Tongue (tissue), 2 donors: ENCODE results near the gene SPATA3. TPM values are rescaled to one million over a fixed set of nuclear protein-coding genes. Genes with fewer than 3 reads are reported as not detected.
"Not testable (repeated sequence)": the region's sequence is repeated elsewhere in the genome, so short reads cannot be mapped to it uniquely, and the experiment has no call there.

Source experiments
- DNase-seq: peaks from one replicate; pipeline ENCODE4 v3.0.0-alpha.2; 2015
- total RNA-seq: library from RNA; depleted of rRNA; stranded (reverse); fragments of >200 nt; gene quantifications from one replicate; pipeline ENCODE4 v1.2.3, GENCODE V29; 2014

SPATA3 gene
- total RNA-seq = not detected

DNA sequence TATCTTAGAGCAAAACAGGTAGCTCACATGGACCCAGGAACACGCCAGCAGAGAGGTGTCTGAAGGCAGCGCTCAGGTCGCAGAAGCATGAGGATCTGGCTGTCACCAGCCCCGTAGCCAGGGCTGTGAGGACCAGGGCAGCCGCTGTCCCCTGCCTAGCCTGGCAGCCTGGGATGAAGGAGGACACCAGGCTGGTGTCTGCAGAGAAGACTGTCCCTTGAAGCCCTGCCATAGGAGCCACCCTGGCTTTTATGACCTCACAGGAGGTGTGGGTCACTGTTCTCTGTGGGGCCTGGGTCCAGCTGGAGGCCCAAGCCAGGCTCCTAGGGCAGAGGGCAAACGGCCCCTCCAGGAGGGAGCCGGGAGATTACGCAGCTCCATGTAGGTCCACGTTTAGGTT, at the start of gene SPATA3:
Gene SPATA3 (plus strand): TSS at position 301 of the 400 bp plus-strand sequence. CDS start 113 bp downstream, outside the sequence.
- DNase-seq = no peak

DNA sequence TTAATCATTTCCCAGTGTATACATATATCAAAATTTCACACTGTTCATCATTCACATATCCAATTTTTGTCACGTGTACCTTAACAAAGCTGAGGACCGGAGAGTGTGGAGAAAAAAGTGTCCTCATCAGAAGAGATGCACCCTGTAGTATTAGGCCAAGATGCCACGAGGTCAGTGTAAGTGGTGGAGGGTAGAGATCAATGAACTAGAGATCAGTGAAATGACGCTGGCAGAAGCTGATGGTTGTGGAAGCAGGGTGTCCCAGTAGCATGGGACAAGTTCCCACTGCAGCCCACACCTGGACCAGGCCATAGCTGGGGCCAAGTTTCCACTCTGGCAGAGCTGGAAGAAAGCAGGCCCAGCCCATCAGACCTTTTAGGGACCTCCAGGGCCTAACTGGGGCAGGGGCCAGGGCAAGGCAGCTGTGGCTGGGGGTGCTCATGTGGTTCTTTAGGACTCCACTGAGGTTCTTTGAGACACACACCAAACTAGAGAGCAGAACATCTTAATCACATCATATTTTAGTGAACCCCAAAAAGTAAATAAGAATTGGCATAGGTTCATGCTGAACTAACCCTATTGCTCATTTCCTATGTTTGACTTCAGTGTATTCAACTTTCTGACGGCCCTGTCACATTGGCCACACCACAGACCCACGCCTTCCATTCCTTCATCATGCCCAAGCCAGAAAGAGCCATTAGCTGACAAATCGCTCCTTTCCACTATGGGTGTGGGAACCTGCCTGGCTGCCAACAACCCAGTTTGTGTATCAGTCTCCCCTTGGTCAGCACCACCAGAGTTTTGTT, 49.3 kb upstream of the SPATA3 start:
- no peak for DNase-seq

DNA sequence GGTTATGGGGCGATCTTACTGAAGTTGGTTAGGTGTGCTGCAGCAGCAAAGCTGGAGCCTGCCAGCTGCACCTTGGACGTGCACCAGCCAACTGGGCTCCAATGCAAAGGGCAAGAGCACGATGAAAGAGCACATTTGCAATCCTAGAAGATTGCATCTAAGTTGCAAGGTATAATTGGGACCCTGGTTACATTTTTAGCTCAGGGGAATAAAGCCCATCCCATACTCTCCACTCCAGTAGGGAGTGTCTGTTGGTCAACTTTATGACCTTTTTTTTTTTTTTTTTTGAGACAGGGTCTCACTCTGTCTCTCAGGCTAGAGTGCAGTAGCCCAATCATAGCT, 48.7 kb upstream of the SPATA3 start:
- no peak for DNase-seq

DNA sequence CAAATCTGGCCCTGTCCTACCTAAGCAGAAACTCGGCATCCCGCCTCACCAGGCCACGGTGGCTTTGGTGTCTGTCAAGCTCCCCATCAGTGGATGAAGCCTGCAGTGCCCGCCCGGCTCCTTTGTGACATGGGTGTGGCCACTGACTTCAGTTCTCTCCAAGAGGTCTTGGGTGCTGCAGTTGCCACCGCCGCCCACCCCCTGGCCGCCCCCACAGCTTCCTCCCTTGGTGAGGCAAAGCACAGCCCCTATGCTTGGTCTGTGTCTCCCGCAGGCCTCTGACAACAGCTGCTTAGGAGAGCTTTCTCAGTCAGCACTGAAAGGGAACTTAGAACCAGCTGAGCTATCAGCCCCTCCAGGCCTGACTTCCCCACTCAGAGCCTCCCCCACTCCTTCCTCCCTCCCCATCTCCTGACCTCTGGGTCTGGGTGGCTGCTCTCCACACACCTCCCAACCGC, 48.0 kb upstream of the SPATA3 start:
- no peak for DNase-seq

DNA sequence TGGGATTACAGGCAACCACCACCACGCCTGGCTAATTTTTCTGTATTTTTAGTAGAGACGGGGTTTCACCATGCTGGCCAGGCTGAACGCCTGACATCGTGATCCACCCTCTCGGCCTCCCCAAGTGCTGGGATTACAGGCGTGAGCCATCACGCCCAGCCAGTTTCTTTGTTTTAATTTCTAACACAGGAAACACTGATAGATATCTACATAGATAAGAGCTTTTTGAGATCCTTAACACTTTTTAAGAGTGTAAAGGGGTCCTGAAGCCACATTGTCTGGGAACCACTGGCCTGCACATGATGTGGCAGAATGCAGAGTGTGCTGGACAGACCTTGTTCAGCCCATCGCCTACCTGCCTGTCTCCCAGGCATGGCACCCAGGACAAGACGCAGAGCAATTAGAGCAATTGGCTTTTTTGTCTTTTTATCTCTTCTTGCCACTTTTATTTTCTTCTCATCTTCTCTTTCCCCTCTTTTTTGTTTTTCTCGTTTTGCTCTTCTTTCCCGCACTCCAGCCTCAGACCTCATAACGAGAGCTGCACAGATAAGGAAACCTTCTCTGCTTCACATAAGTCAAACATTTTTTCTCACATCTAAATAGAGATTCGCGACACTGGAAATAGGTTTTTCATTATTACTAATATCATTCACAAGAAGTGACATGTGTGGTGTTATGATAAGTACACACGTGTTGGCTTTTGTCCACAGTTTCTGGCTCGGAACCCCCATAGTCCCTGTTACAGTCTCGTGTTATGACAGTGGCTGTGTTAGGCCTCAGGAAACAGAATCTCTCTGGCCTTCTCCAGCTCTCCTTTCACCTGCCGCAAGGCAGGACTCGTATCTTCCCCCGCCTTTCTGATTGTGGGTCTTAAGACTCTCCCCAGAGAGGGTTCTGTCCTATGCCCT, 45.7 kb upstream of the SPATA3 start:
- DNase-seq = no peak

DNA sequence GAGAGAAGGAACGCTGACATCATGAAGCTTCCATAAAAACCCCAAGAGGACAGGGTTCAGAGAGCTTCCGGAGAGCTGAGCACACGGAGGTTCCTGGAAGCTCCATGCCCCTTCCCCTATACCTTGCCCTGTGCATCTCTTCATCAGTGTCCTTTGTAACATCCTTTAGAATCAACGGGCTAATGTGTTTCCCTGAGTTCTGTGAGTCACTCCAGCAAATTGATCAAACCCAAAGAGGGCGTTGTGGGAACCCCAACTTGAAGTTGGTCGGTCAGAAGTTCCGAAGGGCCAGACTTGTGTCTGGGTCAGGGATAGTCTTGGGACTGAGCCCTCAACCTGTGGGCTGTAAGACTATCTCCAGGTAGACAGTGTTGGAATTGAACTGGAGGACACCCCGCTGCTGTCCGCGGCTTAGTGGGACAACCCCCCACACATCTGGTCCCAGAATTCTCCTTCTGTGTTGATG, 45.0 kb upstream of the SPATA3 start:
- DNase-seq = no peak

DNA sequence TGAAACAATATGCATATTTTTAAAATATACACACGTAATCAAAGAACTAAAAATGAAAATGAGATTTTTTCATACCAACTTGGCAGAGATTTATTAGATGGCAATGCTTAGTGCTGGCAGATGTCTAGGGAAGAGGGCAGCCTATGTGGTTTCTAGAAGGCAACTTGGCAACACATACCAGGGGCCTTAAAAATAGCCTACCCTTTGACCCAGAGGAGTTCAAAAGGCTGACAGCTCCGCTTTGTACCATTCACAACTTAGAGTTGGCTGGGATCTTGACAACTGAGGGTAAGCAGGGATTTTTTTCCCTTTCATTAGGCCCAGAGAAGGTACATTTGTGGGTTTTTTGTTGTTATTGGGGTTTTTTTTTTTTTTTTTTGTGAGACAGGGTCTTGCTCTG, 44.5 kb upstream of the SPATA3 start:
- DNase-seq = no peak

DNA sequence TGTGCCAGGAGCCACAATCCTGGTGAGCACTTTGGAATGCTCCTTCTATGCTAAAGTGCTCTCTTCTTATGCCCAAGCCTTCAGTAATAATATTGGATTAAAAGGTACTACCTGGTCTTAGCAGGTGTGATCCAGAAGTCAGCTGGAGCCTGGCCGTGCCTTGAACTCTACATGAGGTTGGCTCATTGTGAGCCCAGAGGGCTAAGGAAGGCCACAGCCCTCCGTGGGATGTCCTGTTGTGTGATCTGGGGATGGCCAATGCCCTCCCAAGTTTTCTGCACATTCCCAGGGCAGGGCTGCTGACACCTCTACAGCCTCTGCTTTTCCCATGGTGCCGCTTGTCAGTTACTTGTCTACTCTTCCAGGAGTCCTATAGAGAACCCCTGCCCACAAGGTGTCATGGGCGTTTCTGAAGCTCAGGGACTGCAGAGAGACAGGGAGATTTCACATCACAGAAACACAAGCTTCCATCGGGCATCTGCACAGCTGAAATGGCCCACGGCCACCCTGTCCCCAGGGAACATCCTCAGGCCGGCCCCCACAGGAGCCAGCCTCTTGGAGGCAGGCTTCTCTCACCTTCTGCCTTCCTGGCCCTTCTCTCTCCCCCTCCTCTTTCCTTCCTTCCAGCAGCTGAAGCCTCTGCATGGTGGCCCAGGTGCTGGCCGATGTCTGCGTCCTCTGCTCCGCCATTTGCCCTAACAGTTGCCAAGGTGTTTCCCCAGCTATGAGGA, 43.5 kb upstream of the SPATA3 start:
- no peak for DNase-seq

DNA sequence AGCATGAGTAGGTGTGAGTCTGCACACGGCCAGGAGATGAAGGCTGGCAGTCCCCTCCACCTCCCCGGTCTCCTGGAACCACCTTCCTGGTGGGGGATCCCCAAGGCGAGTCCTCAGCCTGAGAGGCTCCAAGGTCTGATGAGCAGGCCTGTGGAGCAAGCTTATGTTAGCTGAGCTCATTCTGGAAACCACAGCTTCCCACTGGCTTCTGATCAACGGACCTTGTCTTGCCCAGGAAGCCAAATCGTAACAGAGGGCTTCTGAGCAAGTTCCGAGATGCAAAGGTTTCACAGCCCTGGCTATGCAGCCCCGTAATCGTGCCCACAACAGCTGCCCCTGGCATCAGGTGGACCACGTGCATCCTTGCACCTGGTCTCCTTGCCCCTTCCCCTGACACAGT, 42.1 kb upstream of the SPATA3 start:
- no peak for DNase-seq

DNA sequence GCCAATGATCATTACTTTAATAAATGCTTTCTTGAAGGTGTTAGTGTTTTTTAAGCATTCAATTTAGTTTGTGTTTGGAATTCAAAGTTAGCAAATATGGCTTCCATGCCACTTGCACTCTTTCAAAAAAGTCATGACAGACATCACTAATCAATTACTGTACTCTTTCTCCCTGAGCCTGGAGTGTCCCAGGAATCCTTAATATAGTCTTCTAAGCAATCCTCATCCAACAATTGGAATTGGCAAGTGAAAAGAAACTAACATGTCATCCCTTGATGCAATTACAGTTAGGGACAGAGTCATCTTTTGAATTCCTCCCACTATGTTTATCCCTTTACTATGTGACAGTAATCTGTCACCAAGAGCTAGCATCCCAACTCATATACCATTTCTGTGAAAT, 41.2 kb upstream of the SPATA3 start:
- DNase-seq = no peak

DNA sequence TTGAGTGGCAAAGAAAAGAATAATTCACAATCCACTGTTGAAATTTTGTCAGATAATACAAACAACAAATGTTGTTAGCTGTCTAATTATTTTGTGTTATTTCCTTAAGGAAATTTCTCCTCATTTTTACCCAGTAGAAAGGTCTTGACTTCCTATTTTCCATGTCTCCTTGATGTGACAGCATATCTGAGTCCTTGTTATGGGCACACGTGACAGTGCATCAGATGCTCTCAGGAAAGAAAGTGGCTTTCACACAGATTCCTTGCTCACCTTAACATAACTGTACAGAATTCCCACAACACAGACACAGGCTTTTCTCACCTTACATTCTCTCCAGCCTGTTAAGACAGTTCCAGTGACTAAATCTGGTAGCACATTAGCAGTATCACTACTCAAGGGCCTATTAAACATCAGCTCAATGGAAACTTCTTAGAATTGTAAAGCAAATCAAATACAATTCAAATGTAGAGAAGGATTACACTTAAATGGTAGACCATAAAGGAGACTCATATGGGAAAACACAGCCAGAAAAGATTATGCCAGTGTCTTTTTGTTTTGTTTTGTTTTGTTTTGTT, 40.7 kb upstream of the SPATA3 start:
- DNase-seq = no peak

DNA sequence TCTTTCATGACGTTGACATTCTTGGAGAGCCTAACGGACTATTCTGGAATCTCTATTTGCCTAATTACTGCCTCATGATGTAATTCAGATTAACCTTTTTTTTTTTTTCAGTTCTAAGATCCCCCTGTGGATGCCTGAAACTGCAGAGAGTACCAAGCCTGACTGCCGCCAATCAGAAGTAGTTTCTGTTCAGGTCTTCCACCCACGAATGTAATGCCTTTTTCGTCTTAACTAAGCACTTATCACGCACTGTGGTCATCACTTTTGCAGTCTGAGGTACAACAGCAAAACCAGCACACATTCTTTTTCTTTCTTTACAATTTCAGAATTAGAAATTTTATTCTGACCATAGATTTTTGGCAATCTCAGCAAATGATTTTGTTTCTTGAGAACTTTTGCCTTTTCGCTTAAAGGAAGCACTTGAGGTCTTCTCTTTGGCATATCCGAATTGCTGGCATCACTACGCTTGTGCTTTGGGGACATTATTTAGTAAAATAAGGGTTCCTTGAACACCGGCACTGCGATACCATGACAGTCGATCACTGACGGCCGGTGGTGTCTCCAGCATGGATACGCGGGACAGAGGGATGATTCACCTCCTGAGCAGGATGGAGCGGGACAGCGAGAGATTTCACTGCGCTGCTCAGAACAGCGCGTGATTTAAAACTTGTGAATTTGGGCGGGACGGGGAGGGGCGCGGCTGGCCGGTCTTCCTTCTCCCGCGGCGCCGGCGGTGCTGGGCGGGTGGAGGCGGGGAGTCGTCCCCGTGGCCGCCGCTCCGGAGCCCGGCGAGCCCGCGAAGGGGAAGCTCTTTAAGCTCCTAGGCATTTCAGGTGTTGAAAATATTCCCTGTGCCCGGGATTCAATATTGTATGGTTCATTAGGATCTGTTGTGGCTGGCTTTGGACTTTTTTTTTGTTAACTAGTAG, 38.8 kb upstream of the SPATA3 start:
- peak; percentile 49 for DNase-seq

DNA sequence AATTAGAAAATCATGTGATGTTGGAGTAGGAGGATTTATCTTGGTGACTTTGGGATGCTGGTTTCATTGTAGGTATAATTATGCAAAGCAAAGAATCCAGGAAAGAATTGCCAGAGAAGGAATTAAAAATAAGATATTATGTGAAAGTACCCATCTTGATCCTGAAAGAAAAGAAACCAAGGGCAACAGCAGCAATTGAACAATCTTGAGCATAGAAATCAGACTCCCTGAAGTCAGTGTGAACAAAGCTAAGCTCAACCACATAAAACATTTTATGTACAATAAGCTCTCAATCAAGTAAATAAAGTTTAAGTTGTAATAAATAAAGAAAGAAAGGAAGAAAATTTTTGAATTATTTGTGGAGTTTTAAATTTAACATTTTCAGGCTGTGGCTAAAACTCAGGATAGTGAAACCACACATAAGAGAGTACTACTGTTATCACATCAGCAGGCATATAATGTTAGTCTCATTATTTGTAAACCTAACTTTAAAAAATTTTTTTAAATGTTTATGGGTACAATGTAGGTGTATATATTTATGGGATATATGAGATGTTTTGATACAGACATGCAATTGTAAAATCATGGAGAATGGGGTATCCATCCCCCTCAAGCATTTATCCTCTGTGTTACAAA, 38.0 kb upstream of the SPATA3 start:
- peak; percentile 1 for DNase-seq

DNA sequence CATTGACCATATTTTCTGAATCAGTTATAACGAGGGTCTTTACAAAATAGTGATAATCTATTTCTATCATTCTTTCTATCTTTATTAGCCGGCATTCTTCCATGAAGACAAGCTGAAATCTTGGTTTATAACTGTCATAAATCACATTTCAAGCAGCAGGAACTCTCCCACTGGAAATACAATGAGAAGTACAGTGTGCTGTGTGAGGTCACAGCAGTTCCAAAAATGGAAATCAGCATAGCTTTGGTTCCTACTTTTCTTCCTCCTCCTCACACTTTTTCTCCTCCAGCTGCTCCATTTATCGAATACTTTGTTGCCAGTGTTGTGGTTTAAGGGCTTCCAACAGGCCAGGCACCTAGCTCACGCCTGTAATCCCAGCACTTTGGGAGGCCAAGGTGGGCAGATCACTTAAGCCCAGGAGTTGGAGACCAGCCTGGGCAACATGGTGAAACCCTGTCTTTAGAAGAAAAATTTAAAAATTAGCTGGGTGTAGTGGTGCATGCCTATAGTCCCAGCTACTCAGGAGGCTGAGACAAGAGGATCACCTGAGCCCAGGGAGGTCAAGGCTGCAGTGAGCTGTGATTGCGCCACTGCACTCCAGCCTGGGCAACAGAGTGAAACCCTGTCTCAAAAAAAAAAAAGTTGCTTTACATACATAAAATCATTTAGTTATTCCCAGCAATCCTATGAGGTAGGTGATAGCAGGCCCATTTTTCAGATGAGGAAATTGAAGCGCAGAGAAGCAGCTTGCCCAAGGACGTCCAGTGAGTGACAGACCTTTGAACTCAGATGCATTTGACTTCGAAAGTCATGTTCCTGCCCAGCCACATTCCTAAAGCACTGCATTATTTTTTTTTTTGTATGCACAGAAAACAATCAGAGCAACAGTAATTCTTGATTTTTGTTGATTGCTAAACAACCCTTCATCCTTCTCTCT, 36.8 kb upstream of the SPATA3 start:
- DNase-seq = no peak

DNA sequence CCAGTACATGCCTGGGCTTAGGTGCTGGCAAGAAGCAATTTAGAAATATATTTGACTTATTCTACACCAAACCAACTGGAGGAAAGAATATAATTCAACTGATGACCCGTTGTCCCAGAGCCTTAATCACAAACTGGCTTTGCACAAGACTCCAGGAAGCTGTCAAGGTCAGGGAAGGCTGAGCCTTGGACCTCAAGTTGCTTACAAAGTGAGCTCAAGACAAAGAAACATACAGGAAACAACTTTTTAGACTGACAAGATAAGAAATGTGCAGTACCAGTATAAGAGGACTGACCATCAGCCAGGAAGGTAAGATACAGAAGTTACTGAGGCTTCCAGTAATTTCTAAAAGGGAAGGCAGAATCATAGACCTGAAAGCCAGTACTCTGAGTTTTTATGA, 35.9 kb upstream of the SPATA3 start:
- DNase-seq = no peak

DNA sequence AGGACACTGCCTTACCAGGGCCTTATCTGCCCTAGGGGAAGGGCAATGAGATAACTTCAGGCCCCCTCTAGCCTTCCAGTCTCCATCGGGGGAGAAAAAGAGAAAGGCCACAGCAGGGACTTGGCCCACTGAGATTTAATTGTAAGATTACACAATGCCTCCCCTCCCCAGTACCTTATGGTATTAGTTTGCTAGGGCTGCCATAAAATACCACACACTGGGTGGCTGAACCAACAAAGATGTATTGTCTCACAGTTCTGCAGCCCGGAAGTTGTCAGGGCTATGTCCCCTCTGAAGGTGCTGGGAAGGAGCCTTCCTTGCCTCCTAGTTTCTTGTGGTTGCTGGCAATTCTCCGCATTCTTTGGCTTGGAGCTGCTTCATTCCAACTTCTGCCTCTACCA, 34.8 kb upstream of the SPATA3 start:
- DNase-seq = no peak

DNA sequence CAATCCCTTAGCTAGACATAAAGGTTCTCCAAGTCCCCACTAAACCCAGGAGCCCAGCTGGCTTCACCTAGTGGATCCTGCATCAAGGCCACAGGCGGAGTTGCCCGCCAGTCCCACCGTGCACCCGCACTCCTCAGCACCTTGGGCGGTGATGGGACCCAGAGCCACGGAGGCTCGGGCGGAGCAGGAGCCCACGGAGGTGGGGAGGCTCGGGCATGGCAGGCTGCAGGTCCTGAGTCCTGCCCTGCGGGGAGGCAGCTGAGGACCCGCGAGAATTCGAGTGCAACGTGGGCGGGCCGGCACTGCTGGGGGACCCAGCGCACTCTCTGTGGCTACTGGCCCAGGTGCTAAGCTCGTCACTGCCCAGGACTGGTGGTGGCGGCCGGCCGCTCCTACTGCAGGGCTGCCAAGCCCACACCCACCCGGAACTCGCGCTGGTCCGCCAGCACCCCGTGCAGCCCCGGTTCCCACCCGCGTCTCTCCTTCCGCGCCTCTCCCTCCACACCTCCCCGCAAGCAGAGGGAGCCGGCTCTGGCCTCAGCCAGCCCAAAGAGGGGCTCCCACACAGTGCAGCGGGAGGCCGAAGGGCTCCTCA, 31.7 kb upstream of the SPATA3 start:
- no peak for DNase-seq

DNA sequence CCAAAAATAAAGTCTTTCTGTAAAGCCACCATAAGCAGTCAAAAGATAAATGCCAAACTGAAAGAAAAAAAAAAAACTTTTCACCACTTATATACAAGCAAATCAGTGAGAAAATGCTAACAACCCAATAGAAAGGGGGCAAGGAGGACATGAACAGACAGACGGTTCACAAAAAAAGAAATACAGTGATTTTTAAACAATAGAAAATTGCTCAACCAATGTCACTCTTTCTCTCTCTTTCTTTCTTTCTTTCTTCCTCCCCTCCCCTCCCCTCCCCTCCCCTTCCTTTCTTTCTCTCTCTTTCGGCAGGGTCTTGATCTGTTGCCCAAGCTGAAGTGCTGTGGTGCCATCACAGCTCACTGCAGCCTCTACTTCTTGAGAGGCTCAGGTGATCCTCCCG, 28.8 kb upstream of the SPATA3 start:
- no peak for DNase-seq

DNA sequence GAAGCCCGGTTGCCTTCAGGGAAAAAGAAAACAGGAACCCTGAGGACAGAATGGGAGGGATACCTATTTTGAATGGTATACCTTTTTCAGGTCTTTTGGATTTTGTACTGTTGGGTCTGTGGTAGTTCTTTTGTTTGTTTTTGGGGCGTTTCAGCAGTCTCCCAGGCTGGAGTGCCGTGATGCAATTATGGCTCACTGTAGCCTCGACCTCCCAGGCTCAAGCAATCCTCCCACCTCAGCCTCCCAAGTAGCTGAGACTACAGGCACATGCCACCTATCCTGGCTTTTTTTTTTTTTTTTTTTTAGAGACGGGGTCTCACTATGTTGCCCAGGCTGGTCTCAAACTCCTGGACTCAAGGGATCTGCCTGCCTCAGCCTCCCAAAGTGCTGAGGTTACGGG, 27.6 kb upstream of the SPATA3 start:
- not testable (repeated sequence) for DNase-seq
